Gastrocnemius medialis (tissue), 4 donors: ENCODE data around the gene B4GALT3. TPM values are rescaled to one million over a fixed set of nuclear protein-coding genes. Genes with fewer than 3 reads are reported as not detected.
A peak's percentile ranks its signal among the peaks of the same experiment; 100 is the strongest.

Experiments used
- ATAC-seq, 2 donors: fragments of 150-250 bp; one replicate each; pipeline ENCODE4 v1.9.1; 2016
- DNase-seq, 2 donors: peaks; one replicate each; pipeline ENCODE4 v3.0.0-alpha.2; 2019
- H3K27ac ChIP-seq, 4 donors: fragments of 200-600 bp; sonication (generic); 1 replicate in 1 of 4; 2 replicates in 3 of 4; pipeline ENCODE4 v1.5.1; 2016 to 2018; ENCODE audit warnings: mild to moderate bottlenecking in 2 of 4, moderate library complexity in 1 of 4
- H3K27me3 ChIP-seq, 3 donors: fragments of 200-600 bp; sonication (generic) in 2 of 3; 1 replicate in 1 of 3; 2 replicates in 2 of 3; pipeline versions ENCODE4 v1.5.1 to v1.6.0; 2016 to 2019; ENCODE audit warnings: mild to moderate bottlenecking in 1 of 3, moderate library complexity in 1 of 3
- H3K36me3 ChIP-seq, 2 donors: fragments of 200-600 bp; sonication (generic) in 1 of 2; one replicate each; pipeline ENCODE4 v1.5.1; 2017 to 2018
- H3K4me1 ChIP-seq, 2 donors: fragments of 200-600 bp; sonication (generic) in 1 of 2; one replicate each; pipeline ENCODE4 v1.5.1; 2016 to 2017; ENCODE audit warnings: mild to moderate bottlenecking in 2 of 2
- H3K4me3 ChIP-seq, 4 donors: fragments of 200-600 bp; sonication (generic) in 3 of 4; 1 replicate in 1 of 4; 2 replicates in 3 of 4; pipeline ENCODE4 v1.5.1; 2016 to 2019; ENCODE audit warnings: mild to moderate bottlenecking in 2 of 4
- H3K9me3 ChIP-seq, 3 donors: fragments of 200-600 bp; sonication (generic) in 2 of 3; 1 replicate in 1 of 3; 2 replicates in 2 of 3; pipeline ENCODE4 v1.5.1; 2016 to 2019
- CTCF ChIP-seq, 5 experiments: fragments of 450-650 bp in 3 of 5; fragments of 200-600 bp in 2 of 5; sonication (generic) in 2 of 5; IDR thresholded peaks in 4 of 5; conservative IDR thresholded peaks in 1 of 5; 1 replicate in 4 of 5; 2 replicates in 1 of 5; pipeline ENCODE4 v1.5.1; 2016 to 2019; ENCODE audit warnings: antibody characterized with exemption in 5 of 5, mild to moderate bottlenecking in 3 of 5, moderate library complexity in 3 of 5
- POLR2A ChIP-seq, 2 donors: fragments of 450-650 bp; IDR thresholded peaks; one replicate each; pipeline ENCODE4 v1.6.1; 2017; ENCODE audit warnings: antibody characterized with exemption in 2 of 2, mild to moderate bottlenecking in 2 of 2, moderate library complexity in 2 of 2
- in situ Hi-C, 4 donors: fragments of 200-750 bp; cut with MboI; loops; one replicate each; pipeline versions ENCODE4 v1.15.0 to v1.8.0; 2017; ENCODE audit warnings: low sequenced_read_pairs in 4 of 4
- intact Hi-C: fragments of 100-400 bp; cut with DNase I; formaldehyde crosslinking; loops from one replicate; pipeline ENCODE4 v1.15.1; 2023; ENCODE audit warnings: low total_unique reads
- total RNA-seq, 4 donors: library from RNA; depleted of rRNA; stranded (reverse); fragments of >200 nt; gene quantifications; one replicate each; pipeline versions ENCODE4 v1.1.0 to v1.2.3, GENCODE V29; 2016

B4GALT3 gene
- total RNA-seq, 4 donors from 2014 or later: 35.5 to 47.7 (median 43.7) TPM

- TF ChIP-seq POLR2A (IDR thresholded peaks at IDR 0.05): no peak
- peak; percentile 79 to 89 (median 84) for TF ChIP-seq CTCF (IDR thresholded peaks at IDR 0.05 in 4 of 5, conservative IDR thresholded peaks at IDR 0.05 in 1 of 5)
- in situ Hi-C loops: loop anchor here in 2 of 4 donors (25.0 kb wide), 1 partner anchor 527 kb away; the partner anchor contains the start of gene DUSP12 (in 2 of the 2)
- DNase-seq (peak; percentile 62 to 71), ATAC-seq (peak; percentile 48 to 85)
- Histone ChIP-seq H3K4me1 (peaks cover 4 to 32% of the 10 kb centered on the region in 2 donors), H3K36me3 (peaks cover 0 to 87% of the 10 kb centered on the region in 2 donors), H3K9me3 (no peaks in the 10 kb centered on the region), H3K27me3 (no peaks in the 10 kb centered on the region), H3K4me3 (no peak overlapping the region), H3K27ac (peak overlapping the region; percentile 77 to 99 (median 96))
- intact Hi-C loops: loop anchor here (1.0 kb wide), 1 partner anchor 15 kb away; no protein-coding TSS in a partner anchor
Measured at GRCh38 chr1:161209790-161210409, 32.6 kb upstream of the B4GALT3 start.

DNA sequence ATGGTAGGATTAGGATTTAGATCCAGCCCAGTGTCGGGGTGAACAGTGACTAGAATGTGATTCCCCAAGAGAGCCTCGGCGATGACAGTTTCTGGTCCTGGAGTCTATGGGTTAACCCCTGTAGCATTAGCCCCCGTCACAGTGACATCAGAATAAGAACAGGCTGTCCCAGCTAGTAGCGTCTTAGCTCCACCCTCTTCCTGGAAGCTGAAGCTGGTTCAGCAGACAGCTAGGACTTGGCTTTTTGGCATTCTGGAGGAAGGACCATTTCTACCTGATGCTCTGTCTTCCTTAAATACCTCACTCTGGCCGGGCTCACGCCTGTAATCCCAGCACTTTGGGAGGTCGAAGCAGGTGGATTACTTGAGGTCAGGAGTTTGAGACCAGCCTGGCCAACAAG, 29.9 kb upstream of the B4GALT3 start:
- in situ Hi-C loops (loop anchor here in 2 of 4 donors (25.0 kb wide), 1 partner anchor 530 kb away; the partner anchor contains the start of gene DUSP12 (in 2 of the 2)), intact Hi-C loops (no loop called here)
- peaks cover 19 to 53% of the 10 kb centered on the region in 2 donors for H3K4me1 ChIP-seq
- DNase-seq: peak; percentile 44 to 60
- peak; percentile 53 to 54 for TF ChIP-seq POLR2A (IDR thresholded peaks at IDR 0.05)
- no peak for TF ChIP-seq CTCF (IDR thresholded peaks at IDR 0.05 in 4 of 5, conservative IDR thresholded peaks at IDR 0.05 in 1 of 5)
- no peaks in the 10 kb centered on the region for H3K9me3 ChIP-seq
- H3K4me3 ChIP-seq: peak overlapping the region in 1 of 4 donors; percentile 20
- ATAC-seq: peak; percentile 64 to 75
- H3K27ac ChIP-seq: peak overlapping the region; percentile 77 to 99 (median 96)
- peaks cover 0 to 75% of the 10 kb centered on the region in 2 donors for H3K36me3 ChIP-seq
- H3K27me3 ChIP-seq: no peaks in the 10 kb centered on the region

DNA sequence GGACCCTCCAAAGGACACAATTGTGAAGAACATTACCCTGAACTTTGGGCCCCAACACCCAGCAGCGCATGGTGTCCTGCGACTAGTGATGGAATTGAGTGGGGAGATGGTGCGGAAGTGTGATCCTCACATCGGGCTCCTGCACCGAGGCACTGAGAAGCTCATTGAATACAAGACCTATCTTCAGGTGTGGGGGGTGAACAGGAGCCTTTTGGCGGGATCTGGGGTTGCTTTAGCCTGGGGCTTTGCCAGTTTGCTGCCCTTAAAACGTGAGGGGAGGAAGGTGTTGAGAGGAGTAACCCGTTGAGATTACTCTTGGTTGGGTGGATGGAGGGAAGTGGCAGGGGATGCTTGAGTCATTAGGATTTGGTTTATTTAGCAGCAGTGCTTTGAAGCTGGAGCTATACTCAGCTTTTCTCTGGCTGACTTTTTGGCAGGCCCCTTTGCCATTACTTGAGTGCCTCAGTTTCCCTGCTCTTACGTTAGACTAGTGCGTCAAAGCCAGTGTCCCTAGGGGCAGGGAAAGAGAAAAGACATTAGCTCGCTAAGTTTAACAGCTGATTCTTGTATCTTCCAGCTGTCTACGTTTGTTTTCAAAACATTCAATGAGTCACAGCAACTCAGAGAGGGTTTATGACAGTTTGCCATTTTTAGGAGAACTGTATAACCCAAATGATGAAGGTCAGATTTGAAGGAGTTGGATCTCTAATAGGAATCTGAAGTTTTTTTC, 29.3 kb upstream of the B4GALT3 start:
- no peak for DNase-seq
- ATAC-seq: no peak
- intact Hi-C loops: no loop called here

More for the DNA sequence above, 29.3 kb upstream of the B4GALT3 start:
- no peaks in the 10 kb centered on the region for H3K27me3 ChIP-seq
- H3K9me3 ChIP-seq: no peaks in the 10 kb centered on the region
- H3K4me1 ChIP-seq: peaks cover 19 to 54% of the 10 kb centered on the region in 2 donors
- in situ Hi-C loops: loop anchor here in 2 of 4 donors (25.0 kb wide), 1 partner anchor 531 kb away; the partner anchor contains the start of gene DUSP12 (in 2 of the 2)
- H3K27ac ChIP-seq: peak overlapping the region; percentile 77 to 99 (median 96)
- TF ChIP-seq POLR2A (IDR thresholded peaks at IDR 0.05) (no peak), CTCF (IDR thresholded peaks at IDR 0.05 in 4 of 5, conservative IDR thresholded peaks at IDR 0.05 in 1 of 5) (no peak)
- no peak overlapping the region for H3K4me3 ChIP-seq
- H3K36me3 ChIP-seq: peaks cover 0 to 69% of the 10 kb centered on the region in 2 donors
